HEK293 (cell line): ENCODE results near the gene CAPN15.

Source experiments
- GLI2 ChIP-seq: fragments of 450-650 bp; formaldehyde crosslinking; IDR thresholded peaks from 2 replicates; pipeline ENCODE4; 2017; ENCODE audit warnings: missing biosample characterization, missing genetic modification characterization, low read depth, borderline replicate concordance
- GLI4 ChIP-seq: fragments of 450-650 bp; formaldehyde crosslinking; IDR thresholded peaks from 2 replicates; pipeline ENCODE4 v1.5.1; 2016; ENCODE audit warnings: missing biosample characterization, missing genetic modification characterization
- HIC1 ChIP-seq: fragments of 450-650 bp; formaldehyde crosslinking; IDR thresholded peaks from 2 replicates; pipeline ENCODE4 v1.5.1; 2016; ENCODE audit warnings: missing biosample characterization, missing genetic modification characterization
- HOXD13 ChIP-seq: sonication (generic); formaldehyde crosslinking; IDR thresholded peaks from 2 replicates; pipeline ENCODE4 v1.8.0; 2022; ENCODE audit warnings: missing genetic modification reagents, borderline replicate concordance
- IKZF3 ChIP-seq: fragments of 450-650 bp; IDR thresholded peaks from 2 replicates; pipeline ENCODE4 v1.5.0; 2018; ENCODE audit warnings: missing biosample characterization, mild to moderate bottlenecking, missing genetic modification characterization, moderate library complexity
- KLF10 ChIP-seq: fragments of 450-650 bp; IDR thresholded peaks from 2 replicates; pipeline ENCODE4 v1.5.1; 2018; ENCODE audit warnings: missing biosample characterization, mild to moderate bottlenecking, missing genetic modification characterization
- SCRT1 ChIP-seq: fragments of 450-650 bp; formaldehyde crosslinking; IDR thresholded peaks from 2 replicates; pipeline ENCODE4 v1.5.1; 2016; ENCODE audit warnings: missing biosample characterization, missing genetic modification characterization, borderline replicate concordance
- SP2 ChIP-seq: fragments of 450-650 bp; formaldehyde crosslinking; IDR thresholded peaks from 2 replicates; pipeline ENCODE4 v1.5.1; 2016; ENCODE audit warnings: missing biosample characterization, missing genetic modification characterization
- TCF7L2 ChIP-seq: IDR thresholded peaks from 2 replicates; pipeline ENCODE4 v1.6.1; 2011; ENCODE audit warnings: low read depth, mild to moderate bottlenecking, inconsistent platforms, low read length, moderate library complexity, borderline replicate concordance
- WT1 ChIP-seq: fragments of 450-650 bp; formaldehyde crosslinking; IDR thresholded peaks from 2 replicates; pipeline ENCODE4 v1.5.1; 2016; ENCODE audit warnings: missing biosample characterization, missing genetic modification characterization
- ZBTB10 ChIP-seq: fragments of 450-650 bp; formaldehyde crosslinking; IDR thresholded peaks from 2 replicates; pipeline ENCODE4 v1.5.1; 2016; ENCODE audit warnings: missing biosample characterization, missing genetic modification characterization
- ZBTB17 ChIP-seq: fragments of 450-650 bp; formaldehyde crosslinking; IDR thresholded peaks from 2 replicates; pipeline ENCODE4 v1.5.1; 2016; ENCODE audit warnings: missing biosample characterization, missing genetic modification characterization
- ZBTB26 ChIP-seq: fragments of 450-650 bp; formaldehyde crosslinking; optimal IDR thresholded peaks from 2 replicates; pipeline ENCODE3; 2016; ENCODE audit warnings: missing biosample characterization, mild to moderate bottlenecking, missing genetic modification characterization
- ZBTB6 ChIP-seq: fragments of 450-650 bp; formaldehyde crosslinking; IDR thresholded peaks from 2 replicates; pipeline ENCODE4 v1.5.1; 2017; ENCODE audit warnings: missing biosample characterization, missing genetic modification characterization
- ZBTB8A ChIP-seq: fragments of 450-650 bp; formaldehyde crosslinking; IDR thresholded peaks from 2 replicates; pipeline ENCODE4 v1.5.1; 2016; ENCODE audit warnings: missing biosample characterization, missing genetic modification characterization
- ZNF221 ChIP-seq: fragments of 450-650 bp; formaldehyde crosslinking; IDR thresholded peaks from 2 replicates; pipeline ENCODE4 v1.5.1; 2017; ENCODE audit warnings: missing biosample characterization, missing genetic modification characterization, borderline replicate concordance
- ZNF248 ChIP-seq: fragments of 450-650 bp; formaldehyde crosslinking; IDR thresholded peaks from 2 replicates; pipeline ENCODE4 v1.5.1; 2017; ENCODE audit warnings: missing biosample characterization, missing genetic modification characterization
- ZNF341 ChIP-seq: fragments of 450-650 bp; formaldehyde crosslinking; IDR thresholded peaks from 2 replicates; pipeline ENCODE4; 2016; ENCODE audit warnings: low read depth, missing biosample characterization, missing genetic modification characterization
- ZNF354C ChIP-seq: fragments of 450-650 bp; formaldehyde crosslinking; IDR thresholded peaks from 2 replicates; pipeline ENCODE4 v1.5.1; 2016; ENCODE audit warnings: missing biosample characterization, missing genetic modification characterization, low read depth, borderline replicate concordance
- ZNF398 ChIP-seq: fragments of 450-650 bp; formaldehyde crosslinking; IDR thresholded peaks from 2 replicates; pipeline ENCODE4 v1.5.1; 2017; ENCODE audit warnings: missing biosample characterization, missing genetic modification characterization
- ZNF404 ChIP-seq: fragments of 450-650 bp; formaldehyde crosslinking; IDR thresholded peaks from 2 replicates; pipeline ENCODE4 v1.5.1; 2017; ENCODE audit warnings: missing biosample characterization, missing genetic modification characterization
- ZNF501 ChIP-seq: fragments of 450-650 bp; formaldehyde crosslinking; IDR thresholded peaks from 2 replicates; pipeline ENCODE4 v1.5.1; 2016; ENCODE audit warnings: missing biosample characterization, missing genetic modification characterization
- ZNF521 ChIP-seq: fragments of 450-650 bp; formaldehyde crosslinking; IDR thresholded peaks from 2 replicates; pipeline ENCODE4 v1.5.1; 2017; ENCODE audit warnings: missing biosample characterization, mild to moderate bottlenecking, missing genetic modification characterization
- ZNF600 ChIP-seq: fragments of 450-650 bp; formaldehyde crosslinking; IDR thresholded peaks from 2 replicates; pipeline ENCODE4 v1.5.1; 2016; ENCODE audit warnings: missing biosample characterization, missing genetic modification characterization
- ZNF610 ChIP-seq: fragments of 450-650 bp; formaldehyde crosslinking; IDR thresholded peaks from 2 replicates; pipeline ENCODE4 v1.5.1; 2016; ENCODE audit warnings: missing biosample characterization, missing genetic modification characterization, borderline replicate concordance
- ZNF660 ChIP-seq: fragments of 450-650 bp; IDR thresholded peaks from 2 replicates; pipeline ENCODE4 v1.5.1; 2018; ENCODE audit warnings: missing biosample characterization, mild to moderate bottlenecking, missing genetic modification characterization
- ZNF664 ChIP-seq: fragments of 450-650 bp; formaldehyde crosslinking; IDR thresholded peaks from 2 replicates; pipeline ENCODE4 v1.5.1; 2016; ENCODE audit warnings: missing biosample characterization, missing genetic modification characterization
- ZNF777 ChIP-seq: fragments of 450-650 bp; formaldehyde crosslinking; IDR thresholded peaks from 2 replicates; pipeline ENCODE4 v1.5.1; 2017; ENCODE audit warnings: missing biosample characterization, missing genetic modification characterization, borderline replicate concordance
- ZSCAN30 ChIP-seq: fragments of 450-650 bp; IDR thresholded peaks from 2 replicates; pipeline ENCODE4 v1.5.1; 2018; ENCODE audit warnings: missing biosample characterization, mild to moderate bottlenecking, missing genetic modification characterization, moderate library complexity

The CAPN15 gene

GRCh38 chr16:588889-589657, 61.6 kb downstream of the CAPN15 start (continued):
- TF ChIP-seq ZBTB10 (no peak), ZBTB17 (tag by site-specific recombination) (peak; percentile 99), TCF7L2 (no peak), ZNF341 (tag by site-specific recombination) (no peak), SP2 (tag by site-specific recombination) (peak; percentile 93), ZNF354C (tag by site-specific recombination) (no peak), ZNF660 (tag by site-specific recombination) (0 out of 2 replicates have a peak, but pooled peaks have one; percentile 50), ZNF777 (tag by site-specific recombination) (0 out of 2 replicates have a peak, but pooled peaks have one; percentile 12), ZNF221 (tag by site-specific recombination) (no peak), ZNF248 (no peak), GLI2 (tag by site-specific recombination) (no peak), ZSCAN30 (tag by site-specific recombination) (0 out of 2 replicates have a peak, but pooled peaks have one; percentile 26), ZBTB6 (tag by site-specific recombination) (no peak; the same call in 1 of the 2 replicates), ZNF398 (tag by site-specific recombination) (no peak), ZNF404 (tag by site-specific recombination) (no peak), ZNF664 (no peak), ZBTB8A (tag by site-specific recombination) (peak; percentile 84), KLF10 (tag by site-specific recombination) (0 out of 2 replicates have a peak, but pooled peaks have one; percentile 20), WT1 (tag by site-specific recombination) (no peak), GLI4 (tag by site-specific recombination) (no peak), ZNF521 (tag by site-specific recombination) (no peak), IKZF3 (tag by site-specific recombination) (0 out of 2 replicates have a peak, but pooled peaks have one; percentile 35), ZNF600 (tag by site-specific recombination) (peak; percentile 0; the same call in 1 of the 2 replicates), HOXD13 (CRISPR knock-in tag) (no peak), HIC1 (no peak), ZBTB26 (tag by site-specific recombination) (peak; percentile 84), SCRT1 (tag by site-specific recombination) (no peak), ZNF610 (tag by site-specific recombination) (peak; percentile 66; the same call in 1 of the 2 replicates), ZNF501 (tag by site-specific recombination) (0 out of 2 replicates have a peak, but pooled peaks have one; percentile 32)
